ENCODE data around the gene EIF2S2.

The EIF2S2 gene

GRCh38 chr20:34088305-34089174, 23.5 kb downstream of the EIF2S2 start:
- no peak for DNase-seq

GRCh38 chr20:34085544-34086040, 26.5 kb downstream of the EIF2S2 start:
- DNase-seq, result no peak

- DNase-seq, result no peak
These were observed 27.7 kb downstream of the EIF2S2 start for GRCh38 chr20:34084227-34084923.

GRCh38 chr20:34083781-34084180, 28.3 kb downstream of the EIF2S2 start:
- no peak for DNase-seq

GRCh38 chr20:34083137-34083536, 28.9 kb downstream of the EIF2S2 start:
- no peak for DNase-seq

- no peak for DNase-seq
These were observed 29.7 kb downstream of the EIF2S2 start for GRCh38 chr20:34082232-34082887.

GRCh38 chr20:34079818-34080217, 32.2 kb downstream of the EIF2S2 start:
- no peak for DNase-seq

GRCh38 chr20:34078540-34078939, 33.5 kb downstream of the EIF2S2 start:
- DNase-seq, result no peak

GRCh38 chr20:34076952-34077351, 35.1 kb downstream of the EIF2S2 start:
- DNase-seq, result no peak

GRCh38 chr20:34075647-34076046, 36.4 kb downstream of the EIF2S2 start:
- DNase-seq, result no peak

- peak; percentile 18 for DNase-seq
These were observed 37.8 kb downstream of the EIF2S2 start for GRCh38 chr20:34074101-34074760.

- no peak for DNase-seq
These were observed 39.3 kb downstream of the EIF2S2 start for GRCh38 chr20:34072778-34073177.

- no peak for DNase-seq
These were observed 40.0 kb downstream of the EIF2S2 start for GRCh38 chr20:34072076-34072475.

GRCh38 chr20:34070859-34071258, 41.2 kb downstream of the EIF2S2 start:
- no peak for DNase-seq

GRCh38 chr20:34070079-34070439, 42.0 kb downstream of the EIF2S2 start:
- DNase-seq, result no peak

- DNase-seq, result peak; percentile 56
These were observed 42.5 kb downstream of the EIF2S2 start for GRCh38 chr20:34069341-34070078.

GRCh38 chr20:34068001-34068400, 44.0 kb downstream of the EIF2S2 start:
- no peak for DNase-seq

- no peak for DNase-seq
These were observed 45.5 kb downstream of the EIF2S2 start for GRCh38 chr20:34066476-34067090.

- no peak for DNase-seq
These were observed 46.8 kb downstream of the EIF2S2 start for GRCh38 chr20:34065260-34065659.

- DNase-seq, result no peak
These were observed 47.8 kb downstream of the EIF2S2 start for GRCh38 chr20:34064286-34064685.

- DNase-seq, result no peak
These were observed 49.2 kb downstream of the EIF2S2 start for GRCh38 chr20:34062570-34063482.
